Activated CD8-positive, alpha-beta memory T cell treated with anti-CD3 and anti-CD28 coated beads, Interleukin-2, amount 50 U/mL, for 24 hours (primary cell): ENCODE measurements around the gene DMBX1.

Experiments used
- DNase-seq: peaks from one replicate; pipeline ENCODE4 v3.0.0-alpha.2; 2020; ENCODE audit errors: extremely low read depth

DMBX1 gene

DNA sequence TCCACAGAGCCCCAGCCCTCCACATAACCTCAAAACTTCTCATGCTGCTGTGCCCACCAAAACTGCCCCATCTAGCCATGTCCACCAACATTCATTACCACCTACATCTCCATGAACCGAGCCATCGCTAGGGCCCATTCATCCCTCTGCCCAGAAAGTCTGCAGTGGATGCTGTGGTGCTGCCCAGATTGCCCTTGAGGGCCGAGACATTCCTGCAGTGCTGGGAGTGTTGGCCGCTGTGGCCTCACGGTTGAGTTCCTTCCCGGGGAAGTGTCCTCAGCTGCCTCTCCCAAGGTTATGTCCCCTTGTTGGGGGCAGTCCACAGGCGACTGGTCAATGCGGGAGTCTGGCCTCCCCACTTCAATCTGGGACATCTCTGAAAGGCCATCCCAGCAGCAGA, 30.3 kb upstream of the DMBX1 start:
- DNase-seq: no peak

DNA sequence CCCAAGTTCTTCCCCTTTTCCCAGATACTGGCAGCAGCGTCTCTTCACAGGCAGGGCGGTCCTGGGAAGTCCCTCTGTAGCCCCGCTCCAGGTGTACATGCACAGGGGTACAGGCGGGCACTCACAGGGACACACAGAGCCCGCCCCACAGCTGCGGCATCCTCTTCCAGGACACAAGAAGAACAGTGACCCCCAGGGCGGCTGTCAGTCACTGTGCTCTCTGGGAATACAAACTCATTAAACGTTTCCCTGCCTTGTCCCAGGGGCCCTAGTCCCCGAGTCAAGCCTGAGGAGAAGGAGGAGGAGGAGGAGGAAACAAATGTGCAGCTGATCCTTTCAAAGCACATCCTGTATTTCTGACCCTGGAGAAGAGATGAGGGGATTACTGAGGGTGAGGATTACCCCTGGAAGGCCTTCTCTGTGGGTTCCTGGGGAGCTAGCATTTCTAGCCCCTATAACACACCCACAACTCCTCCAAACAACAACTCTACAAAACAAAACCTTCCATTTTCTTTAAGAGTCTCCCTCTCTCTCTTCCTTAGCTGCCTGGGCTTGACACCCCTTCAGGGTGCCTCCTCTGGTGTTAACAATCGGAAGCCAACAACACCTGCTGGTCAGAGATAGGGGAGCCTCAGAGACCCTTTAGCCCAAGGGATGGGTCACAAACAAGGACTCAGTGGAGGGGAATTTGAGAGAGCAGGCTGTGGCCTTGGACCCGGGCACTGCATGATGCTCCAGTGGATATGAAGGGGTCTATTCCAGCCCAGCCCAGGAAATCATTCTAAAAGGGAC, 28.4 kb upstream of the DMBX1 start:
- DNase-seq: no peak

DNA sequence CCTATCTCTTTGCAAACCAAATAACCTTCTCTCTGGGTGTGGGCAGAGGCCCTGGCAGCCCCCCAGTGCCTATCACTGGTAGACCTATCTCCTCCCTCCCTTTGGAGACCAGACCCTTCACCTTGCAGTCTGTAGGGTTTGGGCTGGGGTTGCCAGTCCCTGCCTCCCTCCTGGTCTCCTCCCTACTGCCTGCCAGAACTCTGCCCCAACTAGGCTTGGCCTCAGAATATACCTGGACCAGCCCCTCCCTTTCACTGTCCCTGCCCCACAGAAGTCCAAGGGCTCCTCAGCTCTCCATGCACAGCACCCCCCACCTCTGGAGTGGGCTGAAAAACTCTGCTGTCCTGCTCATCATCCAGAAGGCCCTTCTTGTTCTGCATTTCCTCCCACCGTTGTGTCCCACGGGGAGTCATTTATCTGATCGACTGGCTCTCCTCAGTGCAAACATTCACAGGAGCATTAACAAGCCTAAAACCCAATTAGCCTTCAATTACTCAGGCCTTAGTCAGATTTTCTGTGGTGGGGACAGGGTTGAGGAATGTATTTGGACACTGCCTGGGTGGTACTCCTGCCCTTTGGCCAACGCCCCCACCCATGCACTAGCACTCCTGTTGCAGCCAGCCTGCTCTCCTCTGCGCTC, 27.7 kb upstream of the DMBX1 start:
- no peak for DNase-seq

GRCh38 chr1:46464013-46464548, 25.6 kb upstream of the DMBX1 start:
- DNase-seq: no peak

DNA sequence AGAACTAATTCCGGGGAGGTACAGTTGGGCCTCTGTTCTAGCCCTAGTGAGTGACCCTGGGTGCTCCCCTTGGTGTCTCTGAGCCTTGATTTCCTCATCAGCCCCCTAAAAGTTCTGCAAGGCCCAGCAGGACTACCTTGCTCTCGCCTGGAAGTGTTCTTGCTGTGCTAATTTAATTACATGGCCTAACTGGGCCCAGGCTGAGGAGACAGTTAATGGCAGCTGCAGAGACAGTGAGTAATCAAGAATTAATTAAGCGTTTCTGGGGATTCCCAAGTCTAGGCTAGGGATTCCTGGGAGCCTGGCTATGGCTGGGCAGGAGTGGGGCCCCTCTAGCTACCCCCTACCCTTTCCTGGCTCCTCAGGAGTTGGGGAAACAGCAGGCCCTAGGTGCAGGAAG, 24.7 kb upstream of the DMBX1 start:
- no peak for DNase-seq

DNA sequence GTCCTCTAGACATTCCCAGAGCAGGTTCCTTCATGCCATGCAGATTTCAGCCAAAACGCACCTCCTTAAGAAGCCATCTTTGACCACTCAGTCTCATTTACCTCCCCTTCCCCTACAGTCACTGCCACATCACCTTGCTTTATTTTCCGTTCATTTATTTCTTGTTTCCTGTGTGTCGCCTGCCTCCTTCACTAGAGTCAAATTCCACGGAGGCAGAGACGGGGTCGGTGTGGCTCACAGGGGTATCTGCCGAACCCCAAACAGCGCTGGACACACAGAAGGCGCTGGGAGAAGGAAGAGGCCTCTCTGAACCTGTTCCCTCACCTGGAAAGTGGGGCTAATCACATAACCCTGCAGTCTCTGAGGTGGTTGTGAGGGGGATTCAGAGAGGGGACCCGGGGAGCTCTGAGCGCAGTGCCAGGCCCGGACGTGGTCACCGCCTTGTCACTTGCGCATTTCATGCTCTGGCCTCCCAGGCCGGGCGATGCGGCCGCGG, 23.6 kb upstream of the DMBX1 start:
- no peak for DNase-seq

DNA sequence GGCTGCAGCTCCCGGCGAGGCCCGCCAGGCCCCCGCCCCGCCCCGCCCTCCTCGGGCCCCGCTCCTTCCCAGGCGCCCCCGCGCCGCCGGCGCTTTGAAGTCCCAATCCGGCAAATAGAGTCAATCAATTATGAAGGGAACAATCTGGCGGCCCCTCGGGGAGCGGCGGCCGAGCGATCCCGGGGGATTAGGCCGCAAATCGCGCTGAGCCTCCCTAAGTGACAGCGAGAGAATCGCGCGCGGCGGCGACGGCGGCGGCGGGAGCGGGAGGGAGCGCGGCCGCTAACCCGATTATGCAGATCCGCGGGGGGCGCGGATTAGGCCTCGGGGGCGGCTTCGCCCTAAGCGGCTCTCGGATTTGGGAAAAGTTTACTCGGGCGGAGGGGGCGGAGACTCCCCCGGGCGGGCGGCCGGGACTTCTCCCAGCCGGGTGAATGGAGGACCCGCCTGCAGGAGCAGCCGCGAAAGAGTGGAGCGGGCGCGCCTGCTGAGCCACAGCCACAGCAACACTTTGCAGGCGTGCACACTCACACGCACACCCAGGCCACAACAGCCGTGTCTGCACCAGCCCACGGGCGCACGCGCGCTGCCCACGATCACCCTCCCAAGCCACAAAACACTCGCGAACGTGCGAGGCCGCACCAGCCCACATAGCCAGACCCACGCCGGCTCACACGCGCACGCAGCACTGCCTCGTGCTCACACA, 23.0 kb upstream of the DMBX1 start:
- no peak for DNase-seq

GRCh38 chr1:46467183-46467504, 22.5 kb upstream of the DMBX1 start:
- no peak for DNase-seq

GRCh38 chr1:46469881-46470280, 19.8 kb upstream of the DMBX1 start:
- no peak for DNase-seq

GRCh38 chr1:46471848-46472492, 17.7 kb upstream of the DMBX1 start:
- DNase-seq: no peak

DNA sequence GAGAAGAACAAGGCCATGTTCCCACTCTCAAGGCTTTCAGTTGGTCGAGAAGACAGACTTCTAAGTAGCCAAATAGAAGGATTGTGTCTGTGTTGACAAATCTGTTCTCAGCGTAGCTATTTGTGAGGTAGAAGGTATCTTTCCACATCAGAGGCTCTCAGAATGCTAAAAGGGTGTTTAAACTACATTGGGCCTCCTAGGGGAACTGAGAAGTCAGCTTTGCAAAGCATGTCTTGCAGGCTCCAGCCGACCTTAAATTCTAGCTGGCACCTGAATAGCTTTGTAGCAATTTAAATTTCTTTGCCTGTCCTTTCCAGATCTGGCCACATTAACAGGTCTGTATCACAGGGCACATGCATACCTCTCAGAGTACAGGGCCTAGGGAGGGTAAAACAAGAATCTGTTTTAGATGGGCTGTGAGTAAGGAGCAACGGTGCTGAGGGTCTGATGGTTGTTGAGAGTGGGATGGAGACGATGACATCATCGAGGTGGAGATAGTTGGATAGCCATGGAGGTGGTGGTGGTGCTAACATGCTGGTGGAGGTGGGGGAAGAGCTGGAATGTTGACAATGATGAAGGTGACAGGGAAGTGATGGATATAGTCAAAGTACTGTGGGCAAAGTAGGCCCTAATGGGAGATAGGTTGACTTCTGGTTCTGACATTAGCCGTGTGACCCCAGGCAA, 17.0 kb upstream of the DMBX1 start:
- DNase-seq: no peak

- no peak for DNase-seq
These were observed 15.6 kb upstream of the DMBX1 start for GRCh38 chr1:46473991-46474390.

- no peak for DNase-seq
These were observed 15.1 kb upstream of the DMBX1 start for GRCh38 chr1:46474570-46474969.

GRCh38 chr1:46476673-46477072, 13.0 kb upstream of the DMBX1 start:
- no peak for DNase-seq

DNA sequence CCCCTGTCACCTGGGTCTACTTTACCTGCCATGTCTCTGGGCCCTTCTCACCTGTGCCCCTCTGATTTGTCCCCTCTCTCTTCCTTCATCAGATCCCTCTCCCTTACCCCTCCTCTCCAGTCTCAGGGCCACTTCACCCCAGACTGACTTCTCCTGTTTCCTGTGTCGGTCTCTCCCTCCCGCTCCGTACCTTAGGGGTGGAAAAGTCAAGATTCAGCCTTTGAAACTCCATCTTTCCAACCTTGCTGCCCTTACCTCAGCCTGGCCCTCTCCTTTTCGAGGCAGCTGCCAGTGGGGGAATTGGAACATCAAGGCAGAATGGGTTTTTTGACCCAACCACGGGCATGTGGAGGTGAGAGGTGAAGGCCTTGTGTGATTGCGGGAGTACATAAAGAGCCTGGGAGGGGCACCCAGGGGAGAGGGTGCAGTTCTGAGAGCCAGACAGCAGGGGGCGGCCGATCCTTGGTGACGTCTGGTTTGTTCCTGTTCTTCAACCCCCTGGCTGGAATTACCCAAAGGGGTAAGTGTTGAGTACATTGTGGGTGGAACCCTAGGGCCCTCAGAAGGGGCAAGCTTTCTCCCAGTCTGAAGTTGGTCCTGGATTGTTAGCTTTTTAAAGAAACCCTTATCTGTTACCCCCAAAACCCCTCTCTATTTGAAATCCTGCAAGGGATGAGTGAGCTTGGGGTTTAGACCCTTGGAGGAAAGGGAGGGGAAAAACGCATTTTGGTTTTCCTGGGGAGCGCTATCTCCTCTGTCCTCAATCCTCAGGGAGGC, 12.3 kb upstream of the DMBX1 start:
- DNase-seq: peak; percentile 42

DNA sequence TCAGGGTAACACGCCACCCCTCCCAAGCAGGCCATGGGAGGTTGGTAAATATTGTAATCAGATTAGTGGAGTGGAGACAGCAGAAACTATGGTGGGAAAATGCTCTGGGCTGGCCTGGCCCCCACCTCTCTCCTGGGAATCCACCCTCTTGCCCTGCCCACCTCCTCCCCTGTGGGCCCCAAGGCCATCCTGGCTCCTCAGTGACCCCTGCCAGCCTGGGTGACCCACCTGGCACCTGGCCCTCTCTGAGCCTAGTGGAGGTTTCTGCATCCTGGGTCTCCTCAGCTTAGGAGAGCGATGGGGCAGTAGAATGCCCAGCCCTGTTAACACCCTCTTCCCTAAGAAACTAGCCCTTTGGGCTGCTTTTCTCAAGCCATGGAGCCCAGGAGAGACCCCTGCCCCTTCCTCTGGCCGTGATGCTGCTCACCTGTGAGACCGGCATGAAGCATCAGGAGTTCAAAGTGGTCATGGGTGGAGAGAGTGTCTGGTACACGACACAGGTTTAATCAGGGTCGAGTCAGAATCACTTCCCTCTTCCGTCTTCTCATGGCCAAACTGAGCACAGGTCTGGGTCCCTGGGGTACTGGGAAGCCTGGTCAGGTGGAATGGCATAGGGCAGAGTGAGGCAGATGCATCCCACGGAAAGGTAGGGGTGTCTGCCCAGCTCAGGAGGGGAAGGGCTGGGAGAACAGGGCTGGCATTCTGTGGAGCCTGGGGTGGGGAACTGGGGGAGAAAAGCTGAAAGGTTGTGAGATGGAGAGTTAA, 10.7 kb upstream of the DMBX1 start:
- no peak for DNase-seq

DNA sequence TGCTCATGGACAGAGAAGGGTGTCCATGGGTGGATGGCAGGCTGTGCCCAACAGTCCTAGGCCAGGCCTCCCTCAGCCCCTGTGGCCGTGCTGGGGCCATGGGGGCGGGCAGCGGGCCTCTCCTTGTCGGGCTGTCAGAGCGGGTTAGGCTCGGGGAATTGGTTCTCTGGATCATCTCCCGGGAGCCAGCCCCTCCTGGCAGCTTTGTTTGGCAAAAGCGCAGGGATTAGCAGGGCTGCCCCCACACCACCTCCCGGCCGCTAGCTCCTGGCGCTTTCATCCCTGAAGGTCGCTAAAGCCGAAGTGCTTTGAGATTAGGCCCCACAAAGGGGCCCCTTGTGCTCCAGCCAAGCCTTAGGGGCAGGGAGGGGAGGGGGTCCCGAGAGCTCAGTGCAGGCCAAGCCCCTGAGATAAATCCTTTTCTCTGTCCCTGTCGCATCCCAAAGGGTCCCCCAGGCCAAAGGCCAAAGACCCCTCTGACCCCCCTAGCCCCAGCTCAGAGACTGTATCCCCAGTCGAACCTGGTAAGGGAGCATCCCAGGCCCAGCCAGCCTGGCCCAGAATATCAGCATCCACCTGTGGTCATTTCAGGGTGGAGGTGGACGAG, 9.8 kb upstream of the DMBX1 start:
- no peak for DNase-seq

DNA sequence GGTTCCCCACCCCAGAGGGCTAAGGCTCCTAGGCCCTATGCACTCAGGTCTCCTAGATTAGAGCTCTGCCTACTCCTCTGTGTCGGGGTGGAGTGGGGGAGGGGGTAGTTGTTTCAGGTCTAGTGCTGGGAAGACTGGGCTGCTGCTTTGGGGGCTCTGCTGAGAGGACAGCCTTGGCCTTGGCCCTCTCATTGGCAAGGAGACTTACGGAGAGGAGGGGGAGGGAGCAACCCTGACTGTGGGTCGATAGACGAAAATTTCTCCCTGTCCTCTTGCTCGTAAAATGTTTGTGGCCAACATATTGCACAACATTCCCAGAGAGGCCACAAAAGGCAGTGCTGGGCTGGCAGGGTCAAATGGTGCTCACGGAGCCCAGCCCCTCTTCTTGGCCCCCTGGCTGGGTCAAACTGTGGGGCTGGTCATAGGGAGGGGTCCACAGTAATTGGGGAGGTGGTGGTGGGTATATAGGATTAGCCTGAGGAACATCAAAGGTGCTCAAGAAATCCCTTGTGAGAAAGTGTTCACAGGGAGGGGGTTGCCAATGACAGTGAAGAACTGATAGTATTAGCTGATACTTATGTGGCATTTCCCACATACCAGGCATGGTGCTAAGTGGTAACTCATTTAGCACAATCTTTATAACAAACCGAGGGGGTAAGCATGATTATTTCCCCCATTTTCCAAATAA, 8.5 kb upstream of the DMBX1 start:
- DNase-seq: no peak

DNA sequence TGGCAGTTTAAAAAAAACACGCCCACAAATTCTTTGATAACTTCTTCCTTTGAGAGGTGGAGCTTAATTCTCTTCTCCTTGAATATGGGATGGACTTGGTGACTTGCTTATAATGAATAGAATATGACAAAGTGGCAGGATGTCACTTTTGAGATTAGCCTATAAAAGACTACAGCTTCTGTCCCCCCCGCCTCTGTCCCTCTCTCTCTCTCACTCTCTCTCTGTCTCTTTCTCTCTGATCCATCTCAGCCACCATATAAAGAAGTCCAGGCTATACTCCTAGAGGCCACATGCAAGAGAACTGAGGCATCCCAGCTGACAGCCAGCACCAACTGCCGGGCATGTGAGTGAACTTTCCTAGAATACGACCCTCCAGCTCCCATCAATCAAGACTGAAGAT, 7.7 kb upstream of the DMBX1 start:
- DNase-seq: no peak
